SKM-1 treated with dmso at 0.1 percent for 144 hours (cell line): ENCODE data around the gene HARBI1.
"Not testable (repeated sequence)": the region's sequence is repeated elsewhere in the genome, so short reads cannot be mapped to it uniquely, and the experiment has no call there.

Source experiments
- DNase-seq: peaks from one replicate; lab custom pipeline; 2025; ENCODE audit not compliant: unreplicated experiment; lab: John Stamatoyannopoulos, UW

HARBI1 gene

GRCh38 chr11:46597609-46598219 is 19.3 kb downstream of the HARBI1 start:
- no peak for DNase-seq

GRCh38 chr11:46597155-46597554 is 19.9 kb downstream of the HARBI1 start:
- DNase-seq: no peak

- no peak for DNase-seq
Measured at GRCh38 chr11:46594785-46595184, 22.2 kb downstream of the HARBI1 start.

- no peak for DNase-seq
Measured at GRCh38 chr11:46594374-46594700, 22.7 kb downstream of the HARBI1 start.

GRCh38 chr11:46593550-46594373 is 23.3 kb downstream of the HARBI1 start, which contains the start of gene AMBRA1:
TSS of gene AMBRA1 (minus strand) at chr11:46594023. CDS start at chr11:46548380, 45,643 bp downstream.
- DNase-seq: peak; percentile 91

GRCh38 chr11:46590740-46591605 is 26.1 kb downstream of the HARBI1 start:
- no peak for DNase-seq

- DNase-seq: no peak
Measured at GRCh38 chr11:46588915-46589314, 28.1 kb downstream of the HARBI1 start.

- no peak for DNase-seq
Measured at GRCh38 chr11:46588131-46588530, 28.9 kb downstream of the HARBI1 start.

GRCh38 chr11:46583513-46583912 is 33.5 kb downstream of the HARBI1 start:
- DNase-seq: not testable (repeated sequence)

GRCh38 chr11:46582588-46582987 is 34.4 kb downstream of the HARBI1 start:
- no peak for DNase-seq

- no peak for DNase-seq
Measured at GRCh38 chr11:46577058-46577457, 40.0 kb downstream of the HARBI1 start.

- no peak for DNase-seq
Measured at GRCh38 chr11:46574656-46575055, 42.4 kb downstream of the HARBI1 start.

GRCh38 chr11:46570790-46571398 is 46.1 kb downstream of the HARBI1 start:
- DNase-seq: no peak

GRCh38 chr11:46565232-46565840 is 51.7 kb downstream of the HARBI1 start:
- DNase-seq: no peak

GRCh38 chr11:46564459-46564858 is 52.6 kb downstream of the HARBI1 start:
- DNase-seq: no peak

GRCh38 chr11:46562527-46562926 is 54.5 kb downstream of the HARBI1 start:
- no peak for DNase-seq

- no peak for DNase-seq
Measured at GRCh38 chr11:46560300-46560991, 56.6 kb downstream of the HARBI1 start.

- no peak for DNase-seq
Measured at GRCh38 chr11:46559815-46560214, 57.2 kb downstream of the HARBI1 start.

- DNase-seq: no peak
Measured at GRCh38 chr11:46557684-46558151, 59.3 kb downstream of the HARBI1 start.
